Adrenal gland (tissue), 12 donors: ENCODE data around the gene DTX1. TPM values are rescaled to one million over a fixed set of nuclear protein-coding genes. Genes with fewer than 3 reads are reported as not detected.

Experiments used
- DNase-seq, 7 donors: peaks; one replicate each; pipeline ENCODE4 v3.0.0-alpha.2; 2019 to 2020
- H3K27ac ChIP-seq, 5 donors: fragments of 200-600 bp; sonication (generic) in 4 of 5; 1 replicate in 3 of 5; 2 replicates in 2 of 5; pipeline versions ENCODE4 v1.5.1 to v1.8.0; 2016 to 2020; ENCODE audit warnings: mild to moderate bottlenecking in 1 of 5
- H3K27me3 ChIP-seq: fragments of 200-600 bp; 2 replicates; pipeline ENCODE4 v1.8.0; 2021
- H3K36me3 ChIP-seq, 2 donors: fragments of 200-600 bp; replicated peaks in 1 of 2; 1 replicate in 1 of 2; 2 replicates in 1 of 2; pipeline versions ENCODE4 v1.5.1 to v1.8.0; 2018 to 2022
- H3K4me1 ChIP-seq, 2 donors: fragments of 200-600 bp; replicated peaks in 1 of 2; 1 replicate in 1 of 2; 2 replicates in 1 of 2; pipeline versions ENCODE4 v1.5.1 to v1.8.0; 2018 to 2021
- H3K4me3 ChIP-seq, 4 donors: fragments of 200-600 bp; sonication (generic) in 3 of 4; one replicate each; pipeline ENCODE4 v1.5.1; 2016 to 2018
- H3K9me3 ChIP-seq, 3 donors: fragments of 200-600 bp; sonication (generic) in 1 of 3; replicated peaks in 1 of 3; 1 replicate in 2 of 3; 2 replicates in 1 of 3; pipeline versions ENCODE4 v1.5.1 to v1.8.0; 2016 to 2021
- CTCF ChIP-seq, 6 experiments: fragments of 450-650 bp in 4 of 6; fragments of 200-600 bp in 2 of 6; sonication (generic) in 1 of 6; IDR thresholded peaks; 1 replicate in 5 of 6; 2 replicates in 1 of 6; pipeline versions ENCODE4 v1.5.1 to v1.8.0; 2016 to 2021; ENCODE audit warnings: antibody characterized with exemption in 6 of 6, mild to moderate bottlenecking in 2 of 6, moderate library complexity in 1 of 6
- POLR2A ChIP-seq, 2 donors: fragments of 450-650 bp; IDR thresholded peaks; one replicate each; pipeline ENCODE4 v1.6.1; 2017; ENCODE audit warnings: antibody characterized with exemption in 2 of 2, mild to moderate bottlenecking in 2 of 2, moderate library complexity in 1 of 2
- WGBS, 4 donors: extraction: QIAGEN DNeasy Blood & Tissue Kit in 2 of 4; methylation state at CpG; one replicate each; pipeline versions ENCODE4 v1.1.5 to v1.1.7; 2013 to 2017; 5-methylcytosine and 5-hydroxymethylcytosine counted together
- intact Hi-C, 2 donors: fragments of 100-400 bp; cut with DNase I; formaldehyde crosslinking; loops; one replicate each; pipeline versions ENCODE4 v1.14.1 to v1.15.0; 2022 to 2023
- polyA plus RNA-seq, 3 donors: library from polyadenylated mRNA; stranded (reverse); fragments of 200-250 nt in 2 of 3; fragments of 350-450 nt in 1 of 3; fragmentation: Illumina TruSeq in 1 of 3; extraction: RNeasy Lipid Tissue Mini Kit (QIAGEN cat#74804) in 1 of 3; gene quantifications; one replicate each; pipeline ENCODE4 v1.2.3, GENCODE V29; 2013 to 2014
- total RNA-seq, 9 donors: library from RNA; depleted of rRNA in 4 of 9; stranded (reverse); fragments of >200 nt in 4 of 9; fragments of 120-200 nt in 1 of 9; fragmentation: NEBNext Ultra II Directional in 1 of 9; extraction: Animal tissue kit (Norgen Biotek cat#: 25700) in 1 of 9; gene quantifications; one replicate each; pipeline versions ENCODE4 v1.1.0 to v1.2.4, GENCODE V29; 2013 to 2023
- donor health status: healthy with polysubstance abuse.
- donor health status: Bipolar disorder and iron deficiency.
- donor health status: DM: yes; HTN: yes; CAD: no.
- donor health status: DM: no; HTN: no; CAD: no.
- donor health status: DM: no; HTN: no; CAD: no.
- donor health status: DM: yes; HTN: yes; CAD: no.

The DTX1 gene
- total and polyA plus RNA-seq, 12 donors = 1.3 to 20.0 (median 6.9) TPM

GRCh38 chr12:113101751-113102150, 45.2 kb downstream of the DTX1 start:
- H3K9me3 ChIP-seq = no peaks in the 10 kb centered on the region
- no peak for DNase-seq
- H3K4me3 ChIP-seq = no peak overlapping the region
- 77 to 88% (median 82%) methylated on average over 7 to 10 of the region's 10 CpGs for WGBS, 4 donors
- H3K27ac ChIP-seq = no peak overlapping the region
- no peak for TF ChIP-seq POLR2A (IDR thresholded peaks at IDR 0.05)
- TF ChIP-seq CTCF (IDR thresholded peaks at IDR 0.05) = no peak
- intact Hi-C loops = no loop called here
- no peaks in the 10 kb centered on the region for H3K36me3 ChIP-seq
- no peaks in the 10 kb centered on the region for H3K4me1 ChIP-seq
- no peaks in the 10 kb centered on the region for H3K27me3 ChIP-seq

GRCh38 chr12:113102811-113103210, 46.3 kb downstream of the DTX1 start:
- Histone ChIP-seq H3K9me3 (no peaks in the 10 kb centered on the region), H3K4me3 (no peak overlapping the region), H3K4me1 (no peaks in the 10 kb centered on the region), H3K27ac (no peak overlapping the region), H3K27me3 (no peaks in the 10 kb centered on the region), H3K36me3 (no peaks in the 10 kb centered on the region)
- WGBS, 4 donors = 86 to 89% (median 87%) methylated on average over 5 of the region's 5 CpGs
- TF ChIP-seq POLR2A (IDR thresholded peaks at IDR 0.05) = no peak
- no peak for TF ChIP-seq CTCF (IDR thresholded peaks at IDR 0.05)
- intact Hi-C loops = no loop called here
- DNase-seq = no peak

GRCh38 chr12:113103756-113104450, 47.4 kb downstream of the DTX1 start:
- Histone ChIP-seq H3K4me3 (peak overlapping the region in 1 of 4 donors; percentile 10), H3K4me1 (no peaks in the 10 kb centered on the region), H3K9me3 (no peaks in the 10 kb centered on the region), H3K36me3 (no peaks in the 10 kb centered on the region), H3K27ac (peak overlapping the region in 1 of 5 donors; percentile 7), H3K27me3 (no peaks in the 10 kb centered on the region)
- intact Hi-C loops = no loop called here
- TF ChIP-seq POLR2A (IDR thresholded peaks at IDR 0.05) (no peak), CTCF (IDR thresholded peaks at IDR 0.05) (no peak)
- WGBS, 4 donors = 4 to 21% (median 12%) methylated on average over 11 to 43 of the region's 43 CpGs
- peak in 6 of 7 donors; percentile 34 to 59 (median 51) for DNase-seq

GRCh38 chr12:113104953-113105510, 48.5 kb downstream of the DTX1 start:
- Histone ChIP-seq H3K4me1 (no peaks in the 10 kb centered on the region), H3K4me3 (no peak overlapping the region), H3K27ac (no peak overlapping the region), H3K36me3 (no peaks in the 10 kb centered on the region), H3K9me3 (no peaks in the 10 kb centered on the region), H3K27me3 (no peaks in the 10 kb centered on the region)
- intact Hi-C loops = no loop called here
- DNase-seq = no peak
- WGBS, 4 donors = 75 to 89% (median 88%) methylated on average over 12 to 13 of the region's 13 CpGs
- TF ChIP-seq POLR2A (IDR thresholded peaks at IDR 0.05) = no peak
- TF ChIP-seq CTCF (IDR thresholded peaks at IDR 0.05) = no peak
